ENCODE results near the gene SCARF2.
A peak's percentile ranks its signal among the peaks of the same experiment; 100 is the strongest.
"Not testable (repeated sequence)": the region's sequence is repeated elsewhere in the genome, so short reads cannot be mapped to it uniquely, and the experiment has no call there.

Gene SCARF2

GRCh38 chr22:20437613-20438426 lies at the start of gene SCARF2:
Gene SCARF2 (minus strand): TSS chr22:20437825. CDS start chr22:20437754, 71 bp downstream.
- no peak for DNase-seq

DNA sequence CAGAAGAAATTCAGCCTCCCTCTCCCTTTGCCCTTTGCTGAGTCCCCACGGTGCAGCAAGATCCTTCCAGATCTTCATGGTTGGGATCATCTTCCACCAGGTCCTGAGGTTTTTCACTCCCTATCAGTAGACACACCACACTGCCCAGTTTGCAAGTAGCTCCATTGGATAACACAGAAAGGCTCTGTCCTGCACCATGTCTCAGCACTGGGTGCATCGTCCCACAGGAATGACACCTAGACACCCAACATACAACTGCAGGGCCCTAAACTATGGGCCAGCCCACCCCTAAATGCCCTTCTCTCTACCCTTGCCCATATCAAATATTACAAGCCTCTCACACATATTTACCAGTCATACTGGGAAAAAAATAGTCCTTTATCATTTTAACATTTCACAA lies 48.6 kb upstream of the SCARF2 start:
- DNase-seq: no peak

- DNase-seq: no peak
These were observed 47.5 kb upstream of the SCARF2 start for GRCh38 chr22:20484948-20485683.

- DNase-seq: no peak
These were observed 46.1 kb upstream of the SCARF2 start for GRCh38 chr22:20483771-20484170.

DNA sequence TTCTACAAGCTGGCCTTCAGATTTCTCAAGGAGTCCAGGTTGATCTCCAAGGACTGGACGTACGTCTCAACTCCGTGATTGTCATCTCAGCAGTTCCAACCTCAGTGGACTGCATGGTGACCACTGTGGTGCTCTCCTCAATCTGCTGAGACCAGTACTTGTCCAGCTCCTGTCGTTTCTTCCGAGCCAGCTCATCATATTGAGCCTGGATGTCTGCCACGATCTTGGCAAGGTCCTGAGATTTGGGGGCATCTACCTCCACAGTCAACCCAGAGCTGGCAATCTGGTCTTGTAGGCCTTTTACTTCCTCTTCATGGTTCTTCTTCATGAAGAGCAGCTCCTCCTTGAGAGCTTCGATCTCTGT lies 45.5 kb upstream of the SCARF2 start:
- DNase-seq: not testable (repeated sequence)

DNA sequence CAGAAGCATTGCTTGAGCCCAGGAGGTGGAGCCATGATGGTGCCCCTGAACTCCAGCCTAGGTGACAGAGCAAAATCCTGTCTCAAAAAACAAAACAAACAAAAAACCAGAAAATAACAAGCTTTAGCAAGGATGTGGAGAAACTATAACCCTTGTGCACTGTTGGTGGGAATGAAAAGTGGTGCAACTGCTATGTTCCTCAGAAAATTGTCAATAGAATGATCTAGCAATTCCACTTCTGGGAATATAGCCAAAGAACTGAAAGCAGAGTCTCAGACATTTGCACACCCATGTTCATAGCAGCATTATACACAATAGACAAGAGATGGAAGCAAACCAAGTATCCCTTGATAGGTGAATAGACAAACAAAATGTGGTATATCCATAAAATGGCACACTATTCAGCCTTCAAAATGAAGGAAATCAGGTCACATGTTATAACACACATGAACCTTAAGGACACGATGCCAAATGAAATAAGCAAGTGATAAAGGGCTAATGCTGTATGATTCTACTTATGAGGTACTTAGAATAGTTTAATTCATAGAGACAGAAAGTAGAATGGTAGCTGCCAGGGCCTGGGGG lies 42.1 kb upstream of the SCARF2 start:
- DNase-seq: no peak

DNA sequence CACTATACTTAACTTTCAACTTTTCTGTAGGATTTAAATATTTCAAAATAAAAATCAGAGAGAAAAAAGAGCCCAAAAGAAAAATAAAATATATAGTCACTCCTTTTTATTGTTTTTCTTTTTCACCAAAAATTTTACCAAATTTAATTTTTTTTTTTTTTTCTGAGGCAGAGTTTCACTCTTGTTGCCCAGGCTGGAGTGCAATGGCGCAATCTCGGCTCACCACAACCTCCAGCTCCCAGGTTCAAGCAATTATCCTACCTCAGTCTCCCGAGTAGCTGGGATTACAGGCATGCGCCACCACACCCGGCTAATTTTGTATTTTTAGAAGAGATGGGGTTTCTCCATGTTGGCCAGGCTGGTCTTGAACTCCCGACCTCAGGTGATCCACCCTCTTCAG lies 40.4 kb upstream of the SCARF2 start:
- not testable (repeated sequence) for DNase-seq

GRCh38 chr22:20475569-20475968 lies 37.9 kb upstream of the SCARF2 start:
- not testable (repeated sequence) for DNase-seq

GRCh38 chr22:20475115-20475436 lies 37.5 kb upstream of the SCARF2 start:
- DNase-seq: no peak

DNA sequence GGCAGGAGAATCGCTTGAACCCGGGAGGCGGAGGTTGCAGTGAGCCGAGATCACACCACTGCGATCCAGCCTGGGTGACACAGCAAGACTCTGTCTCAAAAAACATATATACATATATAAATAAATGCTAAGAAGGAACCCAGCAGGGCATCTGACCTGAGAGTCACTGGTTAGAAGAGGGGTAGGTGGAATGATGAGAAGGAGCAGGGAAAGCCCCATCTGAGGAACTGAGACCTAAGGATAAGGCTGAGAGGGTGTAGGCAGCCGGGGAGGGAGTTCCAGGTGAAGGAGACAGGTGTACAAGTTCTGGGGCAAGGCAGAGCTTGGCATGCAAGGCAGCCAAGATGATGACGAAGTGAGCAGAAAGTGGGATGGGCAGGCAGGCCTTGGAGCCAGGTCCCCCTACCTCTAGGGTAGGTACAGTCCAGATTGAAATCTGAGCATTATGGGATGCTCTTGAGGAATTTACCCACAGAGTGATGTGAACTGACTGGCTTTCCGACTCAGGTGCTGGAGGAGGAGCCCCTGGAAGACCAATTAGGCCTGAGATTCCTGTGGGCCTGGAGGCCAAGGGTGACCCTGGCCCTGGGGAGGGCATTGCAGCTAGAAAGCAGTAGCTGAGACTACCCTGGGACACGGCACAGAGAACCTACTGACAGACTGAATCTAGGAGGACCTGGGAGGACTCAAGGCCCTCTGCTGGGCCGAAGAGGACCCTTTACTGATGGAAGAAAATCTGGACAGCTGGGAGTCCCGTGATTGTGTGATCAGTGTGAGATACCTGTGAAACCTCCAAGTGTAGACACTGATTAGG lies 35.2 kb upstream of the SCARF2 start:
- no peak for DNase-seq

DNA sequence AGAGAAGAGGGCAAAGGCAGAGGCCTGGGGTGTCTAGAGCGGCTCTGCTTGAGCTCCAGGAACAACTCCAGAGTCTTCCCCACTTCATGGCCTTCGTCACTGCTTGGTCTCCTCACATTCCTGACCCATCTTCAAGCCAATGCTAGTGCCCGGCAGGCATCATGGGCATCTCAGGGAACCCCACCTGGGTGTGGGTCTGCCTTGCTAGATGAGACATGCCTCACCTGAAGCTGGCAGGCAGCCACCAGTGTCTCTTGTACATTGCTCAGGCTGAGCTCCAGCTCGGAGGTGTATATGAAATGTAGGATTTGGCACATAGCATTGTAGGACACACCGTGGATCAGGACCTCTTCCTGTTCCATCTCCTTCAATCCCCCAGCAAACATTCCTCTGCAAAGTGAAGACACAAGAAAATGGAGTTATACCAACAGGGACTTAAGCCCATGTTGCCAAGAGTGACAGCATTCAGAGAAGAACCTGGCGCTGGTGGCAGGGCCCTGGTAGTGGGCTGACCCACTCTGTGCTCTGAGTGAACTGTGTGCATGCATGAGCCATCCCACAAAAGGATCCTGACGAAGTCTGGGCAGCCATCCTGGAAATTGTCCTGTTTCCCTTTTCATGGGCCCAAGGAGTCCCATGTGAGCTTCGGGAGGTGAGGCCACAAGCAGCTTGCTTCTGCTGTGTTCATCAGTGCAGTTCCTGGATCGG lies 33.7 kb upstream of the SCARF2 start:
- no peak for DNase-seq

DNA sequence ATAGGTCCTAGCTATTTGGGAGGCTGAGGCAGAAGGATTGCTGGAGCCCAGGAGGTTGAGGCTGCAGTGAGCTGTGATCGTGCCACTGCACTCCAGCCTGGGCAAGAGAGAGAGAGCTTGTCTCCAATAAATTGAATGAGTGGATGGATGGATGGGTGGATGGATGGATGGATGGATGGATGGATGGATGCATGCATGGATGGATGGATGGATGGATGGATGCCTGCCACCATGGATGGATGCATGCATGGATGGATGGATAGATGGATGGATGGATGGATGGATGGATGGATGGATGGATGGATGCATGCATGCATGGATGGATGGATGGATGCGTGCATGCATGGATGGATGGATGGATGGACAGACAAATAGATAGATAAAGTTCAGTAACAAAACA lies 32.9 kb upstream of the SCARF2 start:
- not testable (repeated sequence) for DNase-seq

DNA sequence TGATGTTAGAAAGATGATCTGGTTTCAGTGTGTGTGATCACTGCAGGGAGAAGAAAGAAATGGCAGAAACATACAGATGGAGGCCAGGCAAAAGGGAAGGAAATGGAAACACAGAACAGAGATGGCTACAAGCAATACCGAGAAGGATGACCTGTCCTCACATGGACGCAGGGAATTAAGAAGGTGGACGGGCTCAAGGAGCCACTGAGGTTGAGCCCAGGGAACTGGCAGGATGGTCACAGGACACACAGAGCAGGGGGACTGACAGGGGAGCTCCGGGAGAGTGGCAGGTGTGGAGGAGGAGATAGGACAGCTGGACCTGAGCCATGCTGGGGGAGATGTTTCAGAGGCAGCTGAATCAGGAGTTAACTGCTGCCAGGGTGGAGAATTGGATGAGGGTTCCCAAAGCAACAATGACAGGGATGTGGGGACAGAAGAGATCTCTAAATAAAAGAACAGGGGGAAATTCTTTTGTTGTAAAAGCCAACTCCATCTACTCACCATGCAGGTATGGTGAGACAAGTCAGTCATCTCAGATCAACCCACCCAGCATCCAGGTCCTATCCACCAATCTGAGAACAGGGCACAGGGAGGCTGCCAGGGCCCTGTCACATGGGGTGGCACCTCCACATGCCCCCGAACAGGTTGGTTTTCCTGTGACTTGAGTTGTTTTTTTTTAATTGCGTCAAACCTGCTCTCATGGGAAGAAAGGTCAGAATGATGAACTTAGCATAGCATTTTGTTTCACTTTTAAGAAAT lies 31.7 kb upstream of the SCARF2 start:
- DNase-seq: no peak

DNA sequence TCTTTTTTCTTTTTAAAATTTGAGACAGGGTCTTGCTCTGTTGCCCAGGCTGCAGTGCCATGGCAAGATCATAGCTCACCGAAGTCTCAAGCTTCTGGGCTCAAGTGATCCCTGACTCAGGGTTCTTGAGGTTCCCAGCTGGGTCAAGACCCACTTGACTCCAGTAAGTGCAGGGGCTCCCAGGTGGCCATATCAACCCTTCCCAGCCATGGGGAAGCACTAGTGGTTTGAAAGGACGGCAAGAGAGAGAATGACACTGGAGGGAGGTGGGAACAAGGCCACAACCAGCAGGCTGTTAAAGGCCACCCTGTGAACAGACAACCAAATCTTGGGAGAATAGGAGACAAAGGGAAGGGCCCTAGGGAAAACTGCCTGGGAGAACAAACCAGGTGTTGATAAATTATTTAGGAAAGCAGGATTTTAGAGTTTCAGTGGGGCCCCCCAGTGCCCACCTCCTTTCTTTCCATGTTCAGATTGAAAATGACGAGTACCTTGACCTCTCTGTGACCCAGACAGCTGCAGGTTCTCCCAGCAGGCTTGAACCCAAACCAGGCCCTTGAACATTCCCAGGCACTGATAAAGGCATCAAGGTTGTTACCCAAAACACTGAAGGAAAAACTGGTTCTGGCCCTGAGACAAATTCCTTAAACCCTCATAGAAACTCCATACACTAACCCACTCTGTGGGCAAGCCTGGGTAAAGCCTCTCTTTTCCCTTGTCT lies 29.2 kb upstream of the SCARF2 start:
- DNase-seq: no peak

DNA sequence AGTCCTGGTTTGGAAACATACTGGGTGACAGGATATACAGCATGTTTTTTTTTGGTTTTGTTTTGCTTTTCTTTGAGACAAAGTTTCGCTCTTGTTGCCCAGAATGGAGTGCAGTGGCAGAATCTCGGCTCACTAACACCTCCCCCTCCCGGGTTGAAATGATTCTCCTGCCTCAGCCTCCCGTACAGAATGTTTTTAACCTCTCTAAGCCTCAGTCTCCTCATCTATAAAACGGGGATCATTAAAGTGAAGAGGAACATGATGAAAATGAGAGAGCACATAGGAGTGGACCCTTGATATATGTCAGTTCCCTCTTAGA lies 28.1 kb upstream of the SCARF2 start:
- DNase-seq: no peak

DNA sequence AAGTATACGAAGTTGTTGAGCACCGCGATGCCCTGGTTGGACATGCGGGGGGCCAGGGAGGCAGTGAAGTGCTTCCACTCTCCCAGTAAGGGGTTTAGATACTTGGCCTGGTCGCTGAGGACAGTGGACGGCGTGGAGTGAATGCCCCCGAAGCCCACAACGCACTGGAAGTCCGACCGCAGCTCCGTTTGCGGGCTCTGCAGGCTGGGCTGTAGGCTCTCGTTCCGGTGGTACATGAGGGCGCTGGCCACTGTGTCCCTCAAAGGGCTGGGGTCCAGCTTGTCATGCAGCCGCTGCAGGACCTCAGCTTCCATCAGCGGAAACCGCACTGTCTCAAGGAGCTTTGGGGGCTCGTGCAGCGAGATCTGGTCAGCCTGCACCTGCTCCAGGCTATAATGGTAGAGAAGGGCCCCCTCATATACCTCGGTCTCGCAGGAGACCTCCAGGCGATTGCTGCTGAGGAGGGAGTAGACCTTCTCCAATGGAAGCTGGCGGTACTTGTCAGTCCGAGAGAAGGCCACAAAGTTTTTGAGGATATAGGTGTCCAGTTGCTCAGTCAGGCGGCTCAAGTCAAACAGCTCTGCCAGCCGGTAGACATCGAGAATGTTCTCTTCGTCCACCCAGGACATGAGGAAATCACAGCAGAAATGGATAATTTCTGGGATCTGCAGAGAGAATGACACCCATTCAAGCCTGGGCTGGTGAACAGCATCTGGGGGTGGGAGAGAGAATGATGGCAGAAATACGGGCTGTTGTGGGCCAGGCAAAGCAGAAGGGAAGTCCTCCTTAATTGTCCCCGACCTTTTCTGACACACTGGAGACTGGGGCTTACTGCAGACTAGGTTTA lies 27.5 kb upstream of the SCARF2 start:
- DNase-seq: no peak

DNA sequence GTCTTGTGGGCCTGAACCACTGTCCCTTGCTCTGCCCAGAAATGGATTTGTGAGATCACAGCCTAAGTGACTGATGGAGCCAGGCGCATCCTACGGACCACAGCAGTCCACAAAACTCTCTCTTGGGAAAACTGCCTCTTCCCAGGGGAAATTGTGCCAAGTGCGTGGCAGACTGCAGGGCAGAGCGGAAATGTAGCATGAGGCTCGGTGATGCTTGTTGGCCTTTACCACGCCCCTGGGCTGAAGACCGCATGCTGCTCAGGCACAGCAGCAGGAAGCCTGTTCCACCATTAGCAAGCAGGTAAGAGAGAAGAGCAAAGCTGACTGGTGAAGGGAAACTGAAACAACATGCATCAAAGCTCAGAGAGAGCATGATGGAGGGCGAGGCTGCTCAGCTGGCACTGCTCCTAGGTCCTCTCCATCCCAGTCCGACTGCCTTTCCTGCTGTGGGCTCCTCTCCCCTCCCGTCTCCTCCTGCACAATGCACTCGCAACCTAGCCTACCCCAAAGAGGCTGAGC lies 26.5 kb upstream of the SCARF2 start:
- DNase-seq: peak; percentile 49

- peak; percentile 22 for DNase-seq
These were observed 25.9 kb upstream of the SCARF2 start for GRCh38 chr22:20463324-20464095.

DNA sequence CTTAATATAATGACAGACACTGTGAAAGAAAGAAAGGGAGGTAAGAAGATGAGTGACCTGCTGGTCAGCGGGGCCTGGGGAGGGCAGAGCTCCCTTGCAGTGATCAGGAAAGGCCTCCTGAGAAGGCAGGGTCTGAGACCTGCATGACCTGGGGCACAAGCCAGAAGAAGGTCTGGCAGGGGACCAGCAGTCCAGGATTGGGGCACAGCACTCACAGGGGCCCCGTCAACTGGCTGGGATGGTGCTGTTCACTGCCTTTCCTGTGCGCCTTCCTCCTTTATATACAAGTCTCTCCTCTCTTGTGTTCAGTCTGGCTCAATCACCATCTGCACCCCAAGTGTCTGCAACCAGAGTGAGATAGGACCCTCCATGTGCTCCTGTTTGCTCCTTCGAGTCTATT lies 22.2 kb upstream of the SCARF2 start:
- no peak for DNase-seq
